CD4-positive, alpha-beta T cell treated with Interleukin-17A for 4 hours (primary cell): Measurements from ENCODE around the gene CDC25A.

Experiments used
- DNase-seq: peaks from one replicate; pipeline ENCODE4 v3.0.0-alpha.2; 2020; ENCODE audit warnings: mixed read lengths

Gene CDC25A

DNA sequence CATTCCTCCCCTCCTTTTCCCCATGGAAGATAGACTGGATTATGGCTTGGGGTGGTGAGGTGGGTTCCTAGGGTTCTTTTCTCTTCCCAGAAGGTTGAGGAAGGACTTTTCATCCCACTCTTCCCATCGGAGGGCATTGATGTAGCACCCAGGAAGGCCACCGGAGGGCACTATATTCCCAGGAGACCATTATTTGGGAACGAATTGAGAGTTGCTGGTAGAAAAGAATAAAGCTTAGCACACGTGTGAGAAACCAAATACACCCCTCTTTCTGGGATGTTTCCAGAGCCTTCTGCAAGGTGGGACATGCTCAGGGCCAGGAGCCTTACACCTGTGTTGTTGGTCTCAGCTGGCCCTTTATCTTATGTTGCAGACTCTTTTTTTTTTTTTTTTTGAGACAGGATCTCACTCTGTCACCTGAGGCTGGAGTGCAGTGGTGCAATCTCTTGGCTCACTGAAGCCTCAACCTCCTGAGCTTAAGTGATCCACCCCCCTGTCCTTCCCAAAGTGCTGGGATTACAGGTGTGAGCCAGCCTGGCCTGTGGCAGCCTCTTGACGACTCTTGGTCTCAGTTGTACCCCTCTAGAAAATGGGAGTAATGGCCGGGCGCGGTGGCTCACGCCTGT lies 6.3 kb upstream of the CDC25A start:
- DNase-seq: peak; percentile 22

DNA sequence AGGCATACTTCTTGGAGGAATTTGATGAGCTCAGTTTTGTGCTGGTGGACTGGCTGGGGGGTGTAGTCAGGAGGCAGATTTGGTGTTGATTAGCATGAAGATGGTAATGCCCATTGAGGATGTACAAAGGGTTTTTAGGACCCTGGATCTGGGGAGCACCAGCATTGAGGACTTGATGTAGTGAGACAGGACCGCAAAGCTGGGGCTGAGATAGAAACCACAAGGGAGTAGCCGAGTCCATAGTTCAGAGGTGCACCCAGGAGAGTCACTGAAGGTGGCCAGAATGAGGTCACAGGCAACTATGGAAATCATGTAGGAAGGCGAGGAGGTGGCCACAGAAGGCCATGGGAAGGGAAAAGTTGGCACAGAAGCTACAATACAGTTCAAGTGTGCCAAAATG lies 2.7 kb upstream of the CDC25A start:
- no peak for DNase-seq

DNA sequence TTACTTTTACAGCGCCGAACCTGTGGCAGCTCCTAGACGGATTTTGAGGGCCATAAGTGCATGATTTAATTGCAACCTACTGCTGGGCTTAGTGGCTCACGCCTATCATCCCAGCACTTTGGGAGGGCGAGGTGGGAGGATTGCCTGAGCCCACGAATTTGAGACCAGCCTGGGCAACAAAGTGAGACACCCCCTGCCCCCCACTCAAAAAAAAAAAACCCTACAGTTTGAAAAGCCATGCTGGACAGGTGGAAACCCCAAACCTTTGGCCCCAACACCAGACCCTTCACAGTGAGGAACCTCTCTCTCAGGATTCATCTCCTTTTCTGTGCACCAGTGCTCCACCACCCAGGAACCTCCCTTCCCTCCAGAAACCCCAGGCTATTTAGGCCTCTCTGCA lies 1.1 kb upstream of the CDC25A start:
- no peak for DNase-seq

DNA sequence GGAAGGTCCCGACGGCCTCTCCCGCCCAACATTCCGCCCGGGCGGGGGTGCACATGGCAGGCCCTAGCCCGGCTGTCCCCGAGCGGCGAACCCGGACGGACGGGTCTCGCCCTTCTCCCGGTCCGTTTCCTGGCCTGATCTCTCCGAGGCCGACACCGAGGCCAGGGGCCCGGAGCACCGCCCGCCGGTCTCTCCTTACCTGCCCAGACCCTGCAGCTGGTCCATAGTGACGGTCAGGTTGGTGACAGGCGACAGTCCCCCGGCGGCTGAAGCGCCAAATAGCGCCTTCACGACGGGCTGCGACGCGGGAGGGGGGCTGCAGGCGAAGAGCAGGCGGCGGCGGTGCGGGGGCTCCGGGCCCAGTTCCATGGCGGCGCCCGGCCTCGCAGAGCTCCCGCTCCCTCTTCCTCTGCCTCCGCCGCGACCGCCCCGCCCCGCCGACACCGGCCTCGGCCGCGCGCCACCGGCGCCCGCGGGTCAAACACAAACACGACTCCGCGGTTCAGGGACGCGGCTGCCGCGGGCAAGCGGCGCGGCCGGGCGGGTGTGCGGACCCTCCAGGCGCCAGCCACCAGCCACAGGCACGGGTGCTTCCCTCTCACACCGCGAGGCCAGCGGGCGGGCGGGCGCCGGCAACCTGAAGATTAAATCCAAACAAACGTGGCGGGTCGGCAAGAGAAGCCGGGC lies 495 bp downstream of the CDC25A start:
- DNase-seq: peak; percentile 40

DNA sequence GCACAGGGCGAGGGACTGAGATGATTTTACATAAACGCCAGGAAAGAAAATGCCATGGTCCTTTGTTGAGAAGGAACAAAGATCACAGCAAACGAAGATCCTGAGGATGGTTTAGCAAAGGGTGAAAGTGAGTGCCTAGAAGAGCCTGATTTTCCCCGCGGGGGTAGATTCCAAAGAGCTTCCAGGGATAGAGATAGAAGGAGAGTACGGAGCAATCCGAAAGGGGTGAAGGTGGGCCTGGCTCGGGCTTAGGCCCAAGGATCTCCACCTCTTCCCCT lies 977 bp downstream of the CDC25A start:
- DNase-seq: no peak

DNA sequence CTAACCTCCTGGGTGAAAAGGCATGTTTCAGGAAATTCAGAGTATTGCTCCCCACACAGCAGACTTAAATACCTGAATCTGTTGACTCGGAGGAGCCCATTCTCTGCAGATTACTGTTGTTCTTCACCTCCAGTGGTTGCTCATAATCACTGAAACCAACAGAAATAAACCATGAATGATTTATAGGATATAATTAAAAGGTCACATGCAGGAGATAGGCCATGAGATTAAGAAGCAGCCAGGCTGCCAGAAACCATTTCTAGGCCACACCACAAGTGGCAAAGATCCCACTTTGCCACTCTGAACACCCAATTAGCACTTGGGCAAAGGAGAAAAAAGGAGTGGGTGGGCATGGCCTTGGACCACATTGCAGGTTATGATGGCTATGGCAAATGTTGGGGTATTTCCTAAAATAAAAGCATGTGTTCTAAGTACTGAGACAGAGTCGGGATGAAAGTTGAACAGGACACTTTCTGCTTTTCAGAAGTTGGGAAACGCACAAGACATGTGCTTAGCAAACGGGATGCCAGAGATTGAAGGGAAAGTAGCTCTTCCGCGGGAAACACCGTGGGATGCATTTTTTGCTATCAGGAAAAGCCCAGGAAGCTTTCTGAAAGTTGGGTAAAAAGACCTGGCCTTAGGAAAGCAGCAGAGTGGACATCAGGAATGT lies 1.5 kb downstream of the CDC25A start:
- DNase-seq: no peak

DNA sequence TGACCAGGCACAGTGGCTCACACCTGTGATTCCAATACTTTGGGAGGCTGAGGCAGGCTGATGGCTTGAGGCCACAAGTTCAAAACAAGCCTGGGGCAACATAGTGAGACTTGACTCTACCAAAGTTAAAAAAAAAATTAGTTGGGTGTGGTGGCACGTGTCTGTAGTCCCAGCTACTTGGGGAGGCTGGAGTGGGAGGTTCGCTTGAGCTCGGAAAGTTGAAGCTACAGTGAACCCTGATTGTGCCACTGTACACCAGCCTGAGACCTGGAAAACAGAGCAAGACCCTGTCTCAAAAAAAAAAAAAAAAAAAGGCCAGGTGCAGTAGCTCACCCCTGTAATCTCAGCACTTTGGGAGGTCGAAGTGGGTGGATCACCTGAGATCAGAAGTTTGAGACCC lies 3.1 kb downstream of the CDC25A start:
- DNase-seq: no peak

DNA sequence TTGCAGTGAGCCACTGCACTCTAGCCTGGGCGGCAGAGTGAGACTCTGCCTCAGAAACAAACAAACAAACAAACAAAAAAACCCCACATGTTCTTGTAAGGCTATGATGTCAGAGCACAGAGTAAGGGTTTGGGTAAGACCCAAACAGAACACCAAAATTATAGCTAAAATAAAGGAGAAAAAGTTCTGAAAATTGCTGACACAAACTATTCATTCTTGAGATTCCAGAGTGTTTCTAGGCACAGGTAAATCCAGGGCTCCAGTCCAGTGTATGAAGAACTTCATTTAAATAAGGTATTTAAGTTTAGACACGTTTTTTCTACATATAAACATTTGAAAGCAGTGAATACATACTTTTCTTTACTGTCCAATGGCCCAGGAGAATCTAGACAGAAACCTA lies 3.9 kb downstream of the CDC25A start:
- DNase-seq: no peak

DNA sequence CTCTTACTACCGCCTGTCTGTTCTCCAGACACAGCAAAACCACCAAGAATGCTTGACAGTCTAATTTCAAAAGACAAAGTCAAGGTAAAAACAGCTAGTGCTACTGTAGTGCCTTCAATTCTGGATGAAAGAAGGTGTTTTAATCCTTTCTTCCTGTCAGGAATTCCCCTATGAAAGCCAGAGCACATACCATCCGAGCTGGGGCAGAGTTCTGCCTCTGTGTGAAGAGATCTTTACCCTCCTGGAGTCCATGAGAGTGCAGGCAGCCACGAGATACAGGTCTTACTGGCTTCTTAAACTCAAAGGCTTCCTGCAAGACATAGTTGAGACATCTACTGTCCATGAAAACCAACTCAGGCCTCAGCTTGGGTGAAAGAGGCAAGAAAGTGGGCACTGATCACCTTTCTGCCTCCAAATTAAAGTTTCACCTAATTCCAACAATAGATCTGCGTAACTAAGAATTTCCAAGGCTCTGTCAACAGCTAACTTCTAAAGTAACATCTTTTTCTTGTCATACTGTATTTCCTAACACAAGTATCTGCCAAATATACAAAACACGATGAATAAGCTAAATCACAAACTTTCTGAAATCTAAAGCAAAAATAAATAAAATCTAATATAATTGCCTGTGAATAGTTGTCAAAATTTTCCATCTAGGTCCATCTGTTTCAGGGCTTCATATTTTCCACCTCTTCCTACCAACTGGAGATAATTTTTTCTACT lies 7.5 kb downstream of the CDC25A start:
- DNase-seq: no peak

DNA sequence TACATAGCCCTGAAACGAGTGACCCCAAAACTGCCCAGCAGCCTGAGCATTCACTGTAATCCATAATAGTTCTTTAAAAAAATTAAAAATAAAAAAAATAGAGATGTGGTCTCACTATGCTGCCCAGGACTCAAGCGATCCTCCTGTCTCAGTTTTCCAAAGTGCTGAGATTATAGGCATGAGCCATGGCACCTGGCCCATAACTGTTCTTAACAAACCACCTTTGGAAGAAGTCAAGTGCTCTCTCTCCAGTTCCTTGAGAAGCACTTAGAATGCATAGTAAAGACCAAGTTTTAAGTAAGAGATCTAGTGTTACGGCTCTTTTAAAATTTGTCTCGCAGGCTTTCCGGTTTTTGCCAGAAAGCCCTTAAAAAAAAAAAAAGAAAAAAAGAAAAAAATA lies 8.2 kb downstream of the CDC25A start:
- DNase-seq: no peak

DNA sequence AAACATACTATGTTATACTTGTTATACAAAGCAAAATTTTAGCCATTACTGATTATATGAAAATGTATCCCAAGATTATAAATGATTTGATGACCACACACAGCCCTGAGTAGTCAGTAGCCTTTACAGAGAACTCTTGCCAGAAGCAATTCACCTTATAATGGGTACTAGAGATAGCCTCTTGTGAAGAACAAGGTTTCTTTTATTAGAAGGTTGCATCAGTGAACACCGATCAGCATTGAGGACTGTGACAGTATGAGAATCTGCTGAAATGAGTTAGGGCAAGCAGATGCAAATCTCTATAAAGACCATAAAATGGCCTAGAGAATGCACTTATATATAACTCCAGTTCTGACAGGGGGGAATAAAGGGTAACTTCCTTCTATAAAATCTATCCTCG lies 10.1 kb downstream of the CDC25A start:
- DNase-seq: no peak

DNA sequence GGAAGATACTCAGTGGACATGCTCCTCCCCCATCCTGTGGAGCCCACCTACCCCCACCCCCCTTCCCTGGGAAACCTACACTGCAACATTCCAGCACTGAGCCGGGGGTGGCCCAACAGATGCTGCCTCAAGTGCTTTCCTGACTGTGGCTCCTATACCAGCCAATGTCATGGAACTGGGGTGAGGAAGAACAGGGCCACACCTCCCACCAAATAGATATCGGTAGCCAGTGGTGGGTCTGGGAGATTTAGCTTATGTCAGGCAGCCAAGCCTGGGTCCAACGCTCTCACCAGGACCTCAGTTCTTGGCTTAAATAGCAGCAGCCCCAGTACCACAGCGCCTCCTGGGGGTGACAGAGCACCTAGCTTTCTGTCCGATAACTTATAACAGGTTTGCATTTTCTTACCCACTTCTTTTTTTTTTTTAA lies 30.3 kb downstream of the CDC25A start:
- peak; percentile 54 for DNase-seq

DNA sequence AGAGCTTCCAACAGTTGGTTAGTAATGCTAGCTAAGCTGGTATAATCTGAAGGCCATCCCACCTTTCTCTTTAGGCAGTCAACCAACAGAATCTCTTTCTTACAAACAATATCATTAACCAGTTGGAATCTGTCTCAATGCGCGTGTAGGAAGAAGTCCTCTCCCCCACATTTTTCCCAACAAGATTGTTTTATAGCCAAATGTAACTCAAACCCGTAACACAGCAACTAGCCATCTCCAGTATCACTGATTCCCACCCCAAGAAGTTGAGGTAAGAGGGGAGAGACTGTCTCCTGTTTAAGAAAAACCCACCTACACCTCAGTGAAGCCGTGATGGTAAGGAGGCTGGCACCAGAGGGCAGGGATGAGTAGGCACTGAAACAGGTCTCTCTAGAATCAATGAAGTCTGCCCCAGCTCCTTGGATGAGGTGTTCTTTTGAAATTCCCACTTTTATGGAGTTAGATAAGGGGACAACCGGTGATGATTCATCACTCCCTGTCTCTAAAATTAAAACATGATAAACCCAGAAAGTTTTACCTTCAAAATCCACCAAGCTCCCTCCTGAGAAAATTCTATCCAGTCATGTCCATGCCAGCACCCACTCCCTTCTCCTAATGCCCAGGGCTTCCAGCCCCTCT lies 30.9 kb downstream of the CDC25A start:
- DNase-seq: no peak

DNA sequence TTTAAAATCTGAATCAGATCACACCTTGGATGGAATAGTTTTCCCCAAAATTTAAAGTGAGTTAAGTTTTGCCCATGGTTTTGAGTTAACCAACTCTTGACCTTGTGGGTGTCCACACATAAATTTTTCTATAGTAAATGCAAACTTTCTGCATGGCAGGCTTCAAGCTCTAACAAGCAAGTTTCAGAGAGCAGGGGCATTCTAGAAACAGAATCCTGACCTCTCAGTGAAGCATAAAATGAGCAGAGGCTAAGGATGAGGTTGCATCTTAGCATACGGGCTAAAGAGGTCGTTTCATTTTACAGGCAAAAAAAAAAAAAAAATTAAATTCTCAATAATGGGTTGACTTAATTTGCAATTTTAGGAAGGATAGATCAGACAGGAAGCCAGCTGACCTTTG lies 32.1 kb downstream of the CDC25A start:
- no peak for DNase-seq

DNA sequence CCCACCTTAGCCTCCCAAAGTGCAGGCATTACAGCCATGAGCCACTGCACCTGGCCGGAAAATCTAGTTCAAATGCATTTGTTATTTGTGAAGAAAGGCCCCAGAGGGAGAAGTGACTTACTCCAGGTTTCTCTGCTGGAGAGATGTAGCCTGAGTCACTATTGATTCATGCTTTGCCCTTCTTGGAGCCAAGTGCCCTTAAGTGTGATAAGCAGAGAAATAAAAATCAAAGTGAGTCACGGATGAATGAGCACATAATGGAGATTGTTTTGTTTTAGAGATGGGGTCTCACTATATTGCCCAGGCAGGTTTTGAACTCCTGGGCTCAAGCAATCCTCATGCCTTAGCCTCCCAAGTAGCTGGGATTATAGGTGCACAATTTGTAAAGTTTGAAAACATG lies 33.1 kb downstream of the CDC25A start:
- no peak for DNase-seq

DNA sequence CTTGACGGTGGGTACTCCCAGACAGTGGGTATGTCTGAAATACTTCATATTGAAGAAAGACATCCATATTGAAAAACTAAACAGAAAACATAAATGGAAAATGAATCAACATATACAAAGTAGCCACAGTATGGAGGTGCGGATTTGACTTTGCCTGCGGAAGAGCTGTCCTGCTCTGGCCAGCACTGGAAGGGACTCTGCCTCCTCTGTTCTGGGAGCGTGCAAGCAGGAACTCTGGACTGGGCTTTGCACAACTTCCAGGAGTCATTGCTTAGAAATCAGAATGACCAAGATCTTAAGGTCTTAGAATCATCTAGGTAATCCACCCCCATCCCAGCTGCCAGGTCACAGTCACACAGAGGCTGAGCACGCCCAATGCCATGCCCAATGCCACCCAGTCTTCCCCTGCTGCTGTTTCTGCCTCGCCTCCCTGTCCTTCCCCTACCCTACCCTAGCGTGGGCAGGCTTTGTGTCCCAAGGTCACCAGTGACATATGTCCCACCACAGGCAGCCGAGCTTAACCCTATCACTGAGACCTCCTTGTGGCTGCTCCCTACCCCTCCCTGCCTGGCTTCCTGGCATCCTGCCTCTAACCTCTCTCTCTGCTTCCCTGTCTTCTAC lies 36.3 kb downstream of the CDC25A start:
- no peak for DNase-seq

DNA sequence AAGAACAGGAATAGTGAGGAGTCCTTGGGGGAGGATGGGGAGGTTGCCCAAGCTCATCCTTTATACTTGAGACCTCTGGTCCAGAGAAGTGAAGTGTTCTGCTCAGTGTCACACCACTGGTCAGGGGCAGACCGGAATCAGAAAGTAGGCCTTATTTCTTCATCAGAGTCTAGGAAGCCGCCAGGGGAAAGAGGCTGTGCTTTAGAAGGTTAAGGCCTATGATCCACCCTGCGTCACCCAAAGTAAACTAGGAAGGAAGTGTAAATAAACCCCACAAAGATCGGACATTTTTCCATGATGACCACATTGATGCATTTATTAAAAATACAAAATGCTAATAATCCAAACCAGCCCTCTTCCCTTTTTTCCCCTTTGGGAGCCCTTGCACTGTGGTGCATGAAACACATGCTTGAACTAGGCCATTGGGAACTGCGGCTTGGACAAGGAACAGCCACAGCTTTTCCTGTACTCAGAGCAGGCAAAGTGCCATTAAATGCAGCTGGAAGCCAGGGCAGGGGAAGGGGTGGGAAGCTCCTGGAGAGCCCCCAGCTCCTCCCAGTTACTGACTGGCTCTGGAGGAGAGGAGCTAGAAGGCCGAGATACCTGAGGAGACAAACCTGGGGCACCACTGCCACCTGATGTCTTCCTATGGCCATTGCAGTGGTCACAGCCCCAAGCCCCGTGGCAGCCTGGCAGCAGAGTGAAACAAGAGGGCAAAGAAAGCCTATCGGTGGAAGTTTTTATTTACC lies 37.0 kb downstream of the CDC25A start:
- peak; percentile 54 for DNase-seq

DNA sequence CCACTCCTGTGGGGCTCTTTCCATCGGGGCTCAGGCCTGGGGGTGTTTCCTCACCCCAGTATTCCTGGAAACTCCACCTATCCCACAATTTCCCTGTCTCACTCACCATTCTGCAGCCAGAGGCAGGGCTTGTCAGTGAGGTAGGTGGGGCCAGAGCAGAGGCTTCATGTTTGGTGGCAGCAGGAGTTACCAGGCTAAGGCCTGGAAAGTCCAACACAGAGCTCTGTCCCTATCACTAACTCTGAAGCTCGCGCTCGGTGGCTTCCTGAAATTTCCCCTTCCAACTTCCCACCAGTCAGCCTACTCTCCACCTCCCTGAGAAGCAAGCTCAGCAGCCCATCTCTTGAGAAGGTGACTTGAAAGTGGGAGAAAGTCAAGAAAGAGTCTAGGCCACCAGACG lies 44.2 kb downstream of the CDC25A start:
- DNase-seq: no peak

DNA sequence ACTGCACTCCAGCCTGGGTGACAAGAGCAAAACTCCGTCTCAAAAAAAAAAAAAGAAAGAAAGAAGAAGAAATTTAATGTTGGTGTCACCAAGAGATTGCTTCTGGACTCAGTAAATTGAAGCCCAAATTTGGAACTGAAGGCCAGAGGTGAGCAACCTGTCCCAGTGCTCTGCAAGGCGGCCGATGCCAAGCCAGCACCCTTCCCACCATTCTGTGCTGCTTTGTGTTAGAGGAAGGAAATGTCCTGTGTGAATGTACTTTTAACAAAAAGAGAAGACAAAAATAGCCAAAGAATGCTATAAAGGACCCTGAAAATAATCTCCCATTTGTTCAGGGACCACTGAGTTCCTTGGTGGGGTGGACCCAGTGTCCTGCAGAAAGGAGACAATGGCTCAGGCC lies 44.6 kb downstream of the CDC25A start:
- DNase-seq: no peak

DNA sequence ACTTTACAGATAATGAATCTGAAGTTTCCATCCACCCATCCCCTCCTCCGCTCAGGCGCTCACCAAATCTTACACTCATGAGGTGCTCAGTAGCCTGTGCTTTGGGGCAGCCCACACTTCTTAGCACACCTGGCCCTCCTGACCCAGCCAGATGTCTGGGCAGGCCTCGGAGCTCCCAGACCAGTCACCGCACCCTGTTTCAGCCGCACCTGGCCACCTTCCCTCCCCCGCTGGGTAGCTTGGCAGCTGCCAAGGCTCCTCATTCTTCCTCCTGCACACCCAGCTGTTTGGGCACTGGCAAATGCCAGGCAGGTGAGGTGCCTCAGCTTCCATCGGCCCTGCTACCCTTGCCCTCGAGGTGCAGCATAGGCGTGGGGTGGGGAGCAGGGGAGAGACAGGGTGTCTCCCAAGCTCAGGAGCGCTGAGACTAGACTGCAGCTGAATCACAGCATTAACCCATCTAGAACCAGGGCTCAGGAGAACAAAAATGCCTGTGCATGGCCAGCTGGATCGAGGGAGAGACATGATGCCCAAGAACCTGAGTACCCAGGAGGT lies 45.8 kb downstream of the CDC25A start:
- DNase-seq: no peak

DNA sequence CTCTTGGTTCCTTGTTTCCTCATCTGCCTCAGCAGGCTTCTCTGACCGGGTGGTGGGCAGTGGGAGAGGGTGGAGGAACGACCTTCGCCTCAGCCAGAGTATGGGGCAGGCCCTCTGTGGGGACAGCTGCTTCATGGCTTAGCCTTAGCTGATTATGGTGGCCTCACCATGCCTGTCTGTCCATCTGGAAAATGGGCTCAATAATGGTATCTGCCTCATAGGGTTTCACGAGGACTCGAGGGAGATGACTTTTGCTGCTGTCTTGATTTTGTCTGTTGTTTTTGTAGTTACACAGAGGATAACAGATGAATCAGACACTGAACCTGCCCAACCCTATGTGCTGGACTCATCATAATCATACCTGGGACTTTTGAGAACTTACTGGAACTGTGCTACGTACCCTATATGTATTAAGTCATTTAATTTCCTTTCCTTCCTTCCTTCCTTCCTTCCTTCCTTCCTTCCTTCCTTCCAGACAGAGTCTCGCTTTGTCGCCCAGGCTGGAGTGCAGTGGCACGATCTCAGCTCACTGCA lies 46.5 kb downstream of the CDC25A start:
- no peak for DNase-seq
